Muscle of arm (tissue), 14 donors: ENCODE results near the gene LPP. TPM values are rescaled to one million over a fixed set of nuclear protein-coding genes. Genes with fewer than 3 reads are reported as not detected.
"Not testable (repeated sequence)": the region's sequence is repeated elsewhere in the genome, so short reads cannot be mapped to it uniquely, and the experiment has no call there.

Experiments used
- DNase-seq: peaks from one replicate; pipeline ENCODE4 v3.0.0-alpha.2; 2013
- long read RNA-seq, 11 donors: transcript quantifications; one replicate each; lab custom pipeline, GENCODE V29; 2026
- polyA plus RNA-seq, 12 donors: library from polyadenylated mRNA; unstranded; fragments of 120-200 nt; gene quantifications; one replicate each; pipeline ENCODE4 v1.2.1, GENCODE V29; 2013; ENCODE audit not compliant: insufficient read length in 12 of 12

Gene LPP
- polyA plus RNA-seq = 10 to 100 TPM in 11 of 12 donors, not detected in 1; 13.8 to 39.6 (median 16.4) TPM
- long read RNA-seq, donor 1, partial matches to known transcripts = 9 of 11 reads
- long read RNA-seq, donor 1, other reads (novel, unspliced or antisense) = 0 of 11 reads
- long read RNA-seq, donor 2, partial matches to known transcripts = 8 of 8 reads
- long read RNA-seq, donor 2, other reads (novel, unspliced or antisense) = 0 of 8 reads
- long read RNA-seq, donor 3 = 0 reads
- long read RNA-seq, donor 4 = 0 reads
- long read RNA-seq, donor 5 = 0 reads
- long read RNA-seq, donor 6 = 0 reads
- long read RNA-seq, donor 7, partial matches to known transcripts = 8 of 8 reads
- long read RNA-seq, donor 7, other reads (novel, unspliced or antisense) = 0 of 8 reads
- long read RNA-seq, donor 8 = 0 reads
- long read RNA-seq, donor 9 = 0 reads
- long read RNA-seq, donor 10 = 0 reads
- long read RNA-seq, donor 11 = 0 reads

GRCh38 chr3:188154014-188154808 lies at the start of gene LPP:
Gene LPP, plus strand, starts transcription at chr3:188154157. Its CDS starts 251,964 bp downstream, at chr3:188406121.
- peak; percentile 69 for DNase-seq

- DNase-seq = no peak
Measured at GRCh38 chr3:188106006-188106405, 48.0 kb upstream of the LPP start.

- DNase-seq = no peak
Measured at GRCh38 chr3:188106454-188106853, 47.5 kb upstream of the LPP start.

GRCh38 chr3:188106887-188107830 lies 46.8 kb upstream of the LPP start:
- no peak for DNase-seq

GRCh38 chr3:188108703-188109412 lies 45.1 kb upstream of the LPP start:
- DNase-seq = no peak

- DNase-seq = no peak
Measured at GRCh38 chr3:188111002-188111584, 42.9 kb upstream of the LPP start.

GRCh38 chr3:188113756-188114155 lies 40.2 kb upstream of the LPP start:
- DNase-seq = no peak

GRCh38 chr3:188119846-188120245 lies 34.1 kb upstream of the LPP start:
- DNase-seq = no peak

- no peak for DNase-seq
Measured at GRCh38 chr3:188122571-188123169, 31.3 kb upstream of the LPP start.

GRCh38 chr3:188123170-188123905 lies 30.6 kb upstream of the LPP start:
- no peak for DNase-seq

GRCh38 chr3:188124184-188124583 lies 29.8 kb upstream of the LPP start:
- no peak for DNase-seq

GRCh38 chr3:188125076-188125475 lies 28.9 kb upstream of the LPP start:
- no peak for DNase-seq

- DNase-seq = no peak
Measured at GRCh38 chr3:188126276-188126675, 27.7 kb upstream of the LPP start.

GRCh38 chr3:188126934-188127333 lies 27.0 kb upstream of the LPP start:
- DNase-seq = no peak

- DNase-seq = no peak
Measured at GRCh38 chr3:188128905-188129304, 25.1 kb upstream of the LPP start.

GRCh38 chr3:188131023-188131422 lies 22.9 kb upstream of the LPP start:
- not testable (repeated sequence) for DNase-seq

- no peak for DNase-seq
Measured at GRCh38 chr3:188133219-188133618, 20.7 kb upstream of the LPP start.

- no peak for DNase-seq
Measured at GRCh38 chr3:188133646-188134045, 20.3 kb upstream of the LPP start.

GRCh38 chr3:188134079-188134478 lies 19.9 kb upstream of the LPP start:
- no peak for DNase-seq
